ENCODE measurements around the gene SLC22A31. TPM values are rescaled to one million over a fixed set of nuclear protein-coding genes. Genes with fewer than 3 reads are reported as not detected.

Gene SLC22A31
- total RNA-seq, result 0.45 and 1.7 TPM in 2 replicates

DNA sequence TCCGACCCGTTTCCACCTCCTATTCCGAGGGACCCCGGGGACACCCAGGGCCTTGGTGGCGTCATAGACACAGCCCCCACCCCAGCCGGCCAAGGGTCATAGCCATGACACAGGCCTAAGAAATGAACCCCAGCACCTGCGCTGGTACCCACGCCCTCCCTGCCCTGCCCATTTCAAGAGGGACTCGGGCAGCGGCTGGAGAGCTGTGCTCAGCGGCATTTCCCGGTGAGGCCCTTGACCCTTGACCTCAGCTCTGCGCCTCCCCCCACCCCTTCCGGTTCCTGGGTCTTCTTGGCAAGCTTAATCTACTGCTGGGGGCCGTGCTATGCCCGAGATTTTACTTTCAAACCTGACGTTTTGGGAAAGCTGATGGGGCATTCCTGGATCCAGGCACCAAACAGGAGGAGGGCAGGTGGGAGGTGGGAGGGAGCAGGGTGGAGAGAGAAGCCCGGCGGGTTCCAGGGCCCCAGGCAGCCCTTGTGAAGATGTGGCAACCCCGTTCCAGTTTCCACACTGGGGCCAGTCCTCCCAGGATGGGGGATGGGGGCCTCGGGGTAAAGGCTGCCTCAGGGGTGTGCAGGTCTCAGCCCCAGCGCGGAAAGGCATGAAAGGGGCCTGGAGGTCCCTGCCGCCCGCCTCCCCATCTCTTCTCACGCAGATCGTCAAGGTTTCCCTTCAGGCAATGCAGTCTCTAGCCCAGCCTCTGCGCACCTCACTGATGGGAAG lies at the start of gene SLC22A31:
Gene SLC22A31 (minus strand): TSS at position 414 of the 726 bp plus-strand sequence. CDS start 36 bp downstream, at position 378.

DNA sequence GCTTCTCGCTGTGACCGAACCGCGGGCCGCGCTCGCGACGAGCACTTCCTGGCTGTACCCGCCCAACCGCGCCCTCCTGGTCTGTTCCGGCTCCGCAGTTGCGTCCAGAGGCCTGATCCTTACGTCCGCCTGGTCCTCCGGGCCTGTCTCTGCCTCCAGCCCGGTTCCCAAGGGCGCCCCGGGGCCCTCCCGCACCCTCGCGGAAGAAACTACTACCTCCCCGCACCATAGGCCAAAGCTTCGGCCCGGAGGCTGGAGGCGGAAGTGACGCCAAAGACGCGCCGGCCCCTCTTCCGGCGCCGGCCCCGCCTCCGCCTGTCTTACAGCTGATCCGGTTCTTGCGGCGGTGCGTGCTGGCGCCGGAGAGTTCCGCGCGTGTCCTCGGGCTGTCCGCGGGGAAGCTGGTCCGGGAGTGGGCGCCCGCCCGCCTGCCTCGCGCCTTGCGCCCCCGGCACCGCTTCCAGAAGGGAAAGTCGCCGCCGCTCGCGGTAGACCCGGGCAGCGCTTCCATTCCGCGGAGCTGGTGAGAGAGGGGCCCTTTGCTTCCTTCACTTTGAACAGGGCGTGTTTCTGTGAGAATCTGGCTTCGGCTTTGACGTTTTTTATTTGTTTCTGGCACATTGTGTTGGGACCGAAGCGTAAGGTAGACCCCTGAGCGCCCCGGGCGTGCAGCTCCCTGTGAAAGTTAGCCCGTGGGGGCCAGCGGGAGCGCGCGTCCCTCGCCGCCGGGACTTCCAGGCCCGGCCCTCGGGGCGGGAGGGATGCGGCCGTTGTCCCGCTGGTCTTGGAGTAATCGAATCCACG lies 17.3 kb upstream of the SLC22A31 start, which contains the start of gene ZNF778:
Gene ZNF778 (plus strand): TSS at position 316 of the 804 bp plus-strand sequence. CDS start 3,425 bp downstream, outside the sequence.

DNA sequence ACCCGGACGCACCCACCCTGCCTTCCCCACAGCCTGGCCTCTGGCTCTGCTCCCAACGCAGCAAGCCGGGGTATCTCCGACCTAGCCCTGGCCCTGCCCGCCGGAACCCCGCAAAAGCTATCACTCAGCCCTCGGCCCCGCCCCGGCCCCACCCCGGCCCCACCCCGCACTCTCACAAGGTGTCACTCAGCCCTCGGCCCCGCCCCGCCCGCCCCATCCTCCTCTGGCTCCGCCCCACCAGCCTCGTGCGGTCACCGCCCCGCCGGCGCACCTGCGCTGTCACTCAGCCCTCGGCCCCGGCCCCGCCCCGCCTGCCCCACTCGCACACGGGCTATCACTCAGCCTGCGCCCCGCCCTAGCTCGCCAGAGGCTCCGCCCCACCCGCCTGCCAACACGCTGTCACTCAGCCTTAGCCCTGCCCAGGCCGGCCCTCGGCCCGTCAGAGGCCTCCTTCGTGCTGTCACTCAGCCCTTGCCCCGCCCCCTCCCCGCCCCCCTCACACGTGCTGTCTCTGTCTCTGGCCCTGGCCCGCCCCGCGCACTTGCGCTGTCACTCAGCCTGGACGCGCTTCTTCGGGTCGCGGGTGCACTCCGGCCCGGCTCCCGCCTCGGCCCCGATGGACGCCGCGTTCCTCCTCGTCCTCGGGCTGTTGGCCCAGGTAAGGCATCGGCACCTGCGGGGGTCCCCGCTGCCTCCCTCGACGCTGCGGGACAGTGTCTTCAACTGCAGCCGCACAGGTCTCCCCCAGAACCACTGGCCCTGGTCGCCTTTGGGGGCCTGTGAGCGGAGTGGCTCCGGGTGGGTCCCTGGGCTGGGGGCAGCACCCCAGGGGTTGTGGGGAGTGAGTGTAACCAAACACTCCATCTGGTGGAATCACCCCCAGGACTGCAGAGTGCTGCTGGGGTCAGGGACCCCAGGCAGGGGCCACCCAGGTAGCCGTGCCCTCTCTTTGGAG lies 28.8 kb downstream of the SLC22A31 start, which contains the start of gene CDH15:
Gene CDH15 (plus strand): TSS at position 533 of the 955 bp plus-strand sequence. CDS start 84 bp downstream, at position 617.

Other genes starting within 250 kb of the SLC22A31 start
- not detected in 2 replicates for gene CBFA2T3, start 223.3 kb downstream of the SLC22A31 start, total RNA-seq
- gene ACSF3, start 106.7 kb downstream of the SLC22A31 start, total RNA-seq, result 21.3 and 33.6 TPM in 2 replicates
- gene CDH15, start 28.8 kb downstream of the SLC22A31 start, total RNA-seq, result 0.30 TPM in 1 of 2 replicates, not detected in the other
- gene ZNF778, start 17.2 kb upstream of the SLC22A31 start, total RNA-seq, result 1.3 and 3.0 TPM in 2 replicates